Calu3 (cell line): ENCODE results near the gene SPON2. TPM values are rescaled to one million over a fixed set of nuclear protein-coding genes. Genes with fewer than 3 reads are reported as not detected.

Experiments used
- BruUV-seq: library from RNA; stranded (reverse); fragments of 400-500 nt; replicated peaks from 2 replicates; lab custom pipeline; 2021; lab: Mats Ljungman, UMichigan
- CTCF ChIA-PET: fragments of 300-600 bp; sonication (Branson Sonifier 250); formaldehyde crosslinking; loops from one replicate; lab custom pipeline; 2022; ENCODE audit warnings: antibody characterized with exemption; lab: Charles Lee
- DNase-seq: peaks from one replicate; pipeline ENCODE4 v3.0.0; 2022
- H3K27ac Mint-ChIP-seq: one replicate; pipeline ENCODE4 v1.8.0; 2022; ENCODE audit warnings: mixed read lengths; ENCODE audit not compliant: unreplicated experiment
- H3K27me3 Mint-ChIP-seq: one replicate; pipeline ENCODE4 v1.8.0; 2022; ENCODE audit warnings: mixed read lengths; ENCODE audit not compliant: unreplicated experiment
- H3K36me3 Mint-ChIP-seq: one replicate; pipeline ENCODE4 v1.8.0; 2022; ENCODE audit warnings: mild to moderate bottlenecking, moderate library complexity, mixed read lengths; ENCODE audit not compliant: insufficient read depth, unreplicated experiment
- H3K4me1 Mint-ChIP-seq: one replicate; pipeline ENCODE4 v1.8.0; 2022; ENCODE audit warnings: mild to moderate bottlenecking, low read depth, mixed read lengths; ENCODE audit not compliant: unreplicated experiment
- H3K4me3 Mint-ChIP-seq: one replicate; pipeline ENCODE4 v1.8.0; 2022; ENCODE audit warnings: mild to moderate bottlenecking, low read depth, moderate library complexity, mixed read lengths; ENCODE audit not compliant: unreplicated experiment
- H3K9me3 Mint-ChIP-seq: one replicate; pipeline ENCODE4 v1.8.0; 2022; ENCODE audit warnings: low read depth, mixed read lengths; ENCODE audit not compliant: unreplicated experiment
- CTCF ChIP-seq: fragments of 200-600 bp; IDR thresholded peaks from one replicate; pipeline ENCODE4 v1.8.0; 2022; ENCODE audit warnings: antibody characterized with exemption; ENCODE audit not compliant: unreplicated experiment
- intact Hi-C: fragments of 100-400 bp; cut with micrococcal nuclease; formaldehyde crosslinking; loops from one replicate; pipeline ENCODE4 v1.10.0; 2022; ENCODE audit not compliant: unreplicated experiment
- total RNA-seq: library from RNA; stranded (reverse); gene quantifications from 2 replicates; pipeline ENCODE4 v1.2.3, GENCODE V29; 2022

The SPON2 gene
- total RNA-seq, 1 experiment from 2014 or later: 2.2 TPM

GRCh38 chr4:1172971-1173757 is 781 bp upstream of the SPON2 start:
- TF ChIP-seq CTCF: no peak
- no peaks in the 10 kb centered on the region for H3K4me1 Mint-ChIP-seq
- no TSS peak for BruUV-seq

GRCh38 chr4:1171311-1172227 is 814 bp downstream of the SPON2 start:
- Mint-ChIP-seq H3K27ac (no peak overlapping the region), H3K36me3 (peaks cover 4% of the 10 kb centered on the region), H3K9me3 (no peaks in the 10 kb centered on the region), H3K4me3 (peak overlapping the region; percentile 32), H3K27me3 (peaks cover 12% of the 10 kb centered on the region), H3K4me1 (no peaks in the 10 kb centered on the region)
- no peak for DNase-seq
- BruUV-seq: no TSS peak
- intact Hi-C loops: no loop called here
- CTCF ChIA-PET: no interaction called here
- no peak for TF ChIP-seq CTCF

More at GRCh38 chr4:1172971-1173757, 781 bp upstream of the SPON2 start:
- no peak overlapping the region for H3K4me3 Mint-ChIP-seq
- H3K36me3 Mint-ChIP-seq: peaks cover 4% of the 10 kb centered on the region
- intact Hi-C loops: no loop called here
- H3K9me3 Mint-ChIP-seq: no peaks in the 10 kb centered on the region
- CTCF ChIA-PET: no interaction called here
- H3K27ac Mint-ChIP-seq: no peak overlapping the region
- peaks cover 12% of the 10 kb centered on the region for H3K27me3 Mint-ChIP-seq
- no peak for DNase-seq

GRCh38 chr4:1170976-1171310 is 1.4 kb downstream of the SPON2 start:
- BruUV-seq: no TSS peak
- Mint-ChIP-seq H3K4me1 (no peaks in the 10 kb centered on the region), H3K27me3 (peaks cover 12% of the 10 kb centered on the region), H3K9me3 (no peaks in the 10 kb centered on the region), H3K4me3 (no peak overlapping the region), H3K36me3 (peaks cover 4% of the 10 kb centered on the region), H3K27ac (no peak overlapping the region)
- CTCF ChIA-PET: no interaction called here
- DNase-seq: no peak
- no peak for TF ChIP-seq CTCF
- intact Hi-C loops: no loop called here

- DNase-seq: no peak
- intact Hi-C loops: no loop called here
- Mint-ChIP-seq H3K27me3 (peaks cover 12% of the 10 kb centered on the region), H3K36me3 (peaks cover 4% of the 10 kb centered on the region), H3K4me3 (no peak overlapping the region), H3K27ac (no peak overlapping the region), H3K9me3 (no peaks in the 10 kb centered on the region), H3K4me1 (no peaks in the 10 kb centered on the region)
- no TSS peak for BruUV-seq
- CTCF ChIA-PET: interaction anchor here (1.3 kb wide), 1 partner anchor 12 kb away, joined by 3 read pairs; no protein-coding TSS in a partner anchor
- TF ChIP-seq CTCF: no peak
These were observed 2.0 kb downstream of the SPON2 start for GRCh38 chr4:1170156-1170975.
